ELR (cell line): ENCODE measurements around the gene HIKESHI.
A peak's percentile ranks its signal among the peaks of the same experiment; 100 is the strongest.
"Not testable (repeated sequence)": the region's sequence is repeated elsewhere in the genome, so short reads cannot be mapped to it uniquely, and the experiment has no call there.

Experiments used
- DNase-seq: peaks from one replicate; pipeline ENCODE4 v3.0.0-alpha.2; 2015; ENCODE audit warnings: low read depth

Gene HIKESHI

DNA sequence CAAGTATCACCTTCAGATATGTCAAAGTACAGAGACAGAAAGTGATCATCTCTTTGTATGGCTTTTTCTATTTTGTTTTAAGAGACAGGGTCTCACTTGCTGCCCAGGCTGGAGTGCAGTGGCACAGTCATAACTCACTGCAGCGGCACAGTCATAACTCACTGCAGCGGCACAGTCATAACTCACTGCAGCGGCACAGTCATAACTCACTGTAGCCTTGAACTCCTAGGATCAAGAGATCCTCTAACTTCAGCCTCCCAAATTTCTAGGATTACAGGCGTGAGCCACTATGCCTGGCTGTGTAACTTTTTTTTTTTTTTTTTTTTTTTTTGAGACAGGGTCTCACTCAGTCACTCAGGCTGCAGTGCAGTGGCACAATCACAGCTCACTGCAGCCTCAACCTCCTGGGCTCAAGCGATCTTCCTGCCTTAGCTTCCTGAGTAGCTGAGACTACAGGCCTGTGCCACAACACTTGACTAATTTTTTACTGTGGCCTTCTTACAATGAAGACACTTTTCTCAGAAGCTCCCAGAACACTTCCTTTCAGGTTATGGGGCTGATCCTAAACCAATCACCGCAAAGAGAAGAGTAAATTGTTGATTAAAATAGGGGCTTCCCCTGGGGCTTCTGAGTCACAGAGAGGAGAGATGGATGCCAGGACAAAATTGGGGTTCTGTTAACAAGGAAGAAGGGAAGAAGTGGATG, 9.0 kb upstream of the HIKESHI start:
- no peak for DNase-seq

DNA sequence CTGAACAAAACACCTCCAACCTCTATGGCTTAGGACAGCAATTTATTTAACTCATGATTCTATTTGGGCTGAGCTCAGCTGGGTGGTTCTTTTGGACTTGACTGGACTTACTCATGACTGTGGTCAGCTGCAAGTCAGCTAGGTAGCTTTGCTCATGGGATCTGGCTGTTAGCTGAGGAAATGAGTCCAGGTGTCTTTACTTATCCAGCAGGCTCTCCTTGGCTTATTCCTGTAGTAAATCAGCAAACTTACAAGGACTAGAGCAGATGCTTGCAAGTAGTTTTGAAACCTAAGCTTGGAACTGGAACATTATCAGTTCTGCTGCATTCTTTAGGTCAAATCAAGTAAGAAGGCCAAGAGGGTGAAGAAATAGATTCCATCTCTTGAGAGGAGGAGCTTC, 8.0 kb upstream of the HIKESHI start:
- no peak for DNase-seq

DNA sequence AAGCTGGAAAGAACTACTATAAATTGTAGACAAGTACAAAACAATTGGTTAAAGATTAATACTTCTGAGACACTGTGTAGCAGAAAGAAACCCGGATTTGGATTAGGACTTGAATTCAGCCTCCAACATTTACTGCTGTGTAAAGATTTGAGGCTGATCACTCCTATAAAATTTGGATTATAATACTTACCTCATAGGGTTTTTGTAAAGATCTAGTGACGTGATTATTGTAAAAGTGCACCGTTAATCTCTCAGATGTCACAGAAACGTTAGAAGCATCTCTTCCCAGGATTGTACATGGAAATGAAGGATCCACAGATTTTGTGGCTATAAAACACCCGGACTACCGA, 323 bp upstream of the HIKESHI start:
- no peak for DNase-seq

DNA sequence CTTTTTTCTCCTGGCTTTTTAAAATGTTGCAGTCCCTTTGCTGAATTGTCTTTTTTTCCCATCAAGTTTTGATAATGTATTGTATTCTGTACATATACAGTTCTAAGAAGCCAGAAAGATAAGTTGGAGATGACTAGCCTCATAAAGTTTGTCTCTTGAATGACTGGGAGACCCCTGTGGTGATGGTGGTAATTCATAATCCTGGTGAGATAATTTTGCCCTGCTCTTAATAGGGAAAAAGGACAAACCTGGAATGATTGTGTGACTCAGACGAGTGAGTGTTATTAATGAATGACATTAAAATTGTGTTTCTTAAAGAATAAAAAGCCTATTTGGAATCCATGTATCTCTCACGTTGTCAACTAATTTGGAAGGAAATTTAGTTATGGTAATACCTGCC, 1.2 kb downstream of the HIKESHI start:
- peak; percentile 54 for DNase-seq

DNA sequence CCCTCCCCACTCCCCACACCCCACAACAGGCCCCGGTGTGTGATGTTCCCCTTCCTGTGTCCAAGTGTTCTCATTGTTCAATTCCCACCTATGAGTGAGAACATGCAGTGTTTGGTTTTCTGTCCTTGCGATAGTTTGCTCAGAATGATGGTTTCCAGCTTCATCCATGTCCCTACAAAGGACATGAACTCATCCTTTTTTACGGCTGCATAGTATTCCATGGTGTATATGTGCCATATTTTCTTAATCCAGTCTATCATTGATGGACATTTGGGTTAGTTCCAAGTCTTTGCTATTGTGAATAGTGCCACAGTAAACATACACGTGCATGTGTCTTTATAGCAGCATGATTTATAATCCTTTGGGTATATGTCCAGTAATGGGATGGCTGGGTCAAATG, 6.7 kb downstream of the HIKESHI start:
- not testable (repeated sequence) for DNase-seq

DNA sequence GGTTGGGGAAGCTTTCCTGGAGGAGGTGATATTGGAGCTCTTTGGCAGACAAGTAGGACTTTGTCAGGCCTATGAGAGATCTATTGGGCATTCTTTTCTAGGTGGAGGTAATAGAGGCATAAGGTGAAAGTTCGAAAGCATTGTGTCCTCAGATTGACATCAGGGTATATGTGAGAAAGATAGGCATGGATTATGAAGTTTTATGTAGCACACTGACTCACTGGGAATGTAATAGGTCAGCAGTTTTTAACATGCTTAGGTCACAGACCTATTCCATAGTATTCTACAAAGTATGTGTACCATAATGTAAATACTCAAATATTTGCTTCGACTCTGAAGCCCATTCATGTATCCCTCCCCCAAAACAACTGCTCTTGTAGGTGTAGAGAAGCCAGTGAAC, 11.8 kb downstream of the HIKESHI start:
- peak; percentile 7 for DNase-seq

DNA sequence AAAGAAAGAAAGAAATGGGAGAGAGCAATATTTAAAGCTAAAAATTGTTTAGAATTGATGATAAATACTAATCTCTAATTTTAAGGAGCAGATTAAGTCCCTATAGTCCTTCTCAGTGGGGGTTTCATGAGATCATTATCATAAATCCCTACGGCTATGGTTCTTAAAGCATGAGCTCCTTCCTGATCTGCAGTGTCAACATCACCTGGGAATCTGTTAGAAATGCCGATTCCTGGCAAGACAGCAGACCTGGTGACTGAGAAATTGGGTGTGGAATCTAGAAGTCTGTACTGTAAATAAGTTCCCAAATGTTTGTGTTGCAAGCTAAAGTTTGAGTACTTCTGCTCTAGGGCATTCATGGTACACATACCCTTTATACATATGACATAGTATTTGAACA, 12.6 kb downstream of the HIKESHI start:
- DNase-seq: no peak

DNA sequence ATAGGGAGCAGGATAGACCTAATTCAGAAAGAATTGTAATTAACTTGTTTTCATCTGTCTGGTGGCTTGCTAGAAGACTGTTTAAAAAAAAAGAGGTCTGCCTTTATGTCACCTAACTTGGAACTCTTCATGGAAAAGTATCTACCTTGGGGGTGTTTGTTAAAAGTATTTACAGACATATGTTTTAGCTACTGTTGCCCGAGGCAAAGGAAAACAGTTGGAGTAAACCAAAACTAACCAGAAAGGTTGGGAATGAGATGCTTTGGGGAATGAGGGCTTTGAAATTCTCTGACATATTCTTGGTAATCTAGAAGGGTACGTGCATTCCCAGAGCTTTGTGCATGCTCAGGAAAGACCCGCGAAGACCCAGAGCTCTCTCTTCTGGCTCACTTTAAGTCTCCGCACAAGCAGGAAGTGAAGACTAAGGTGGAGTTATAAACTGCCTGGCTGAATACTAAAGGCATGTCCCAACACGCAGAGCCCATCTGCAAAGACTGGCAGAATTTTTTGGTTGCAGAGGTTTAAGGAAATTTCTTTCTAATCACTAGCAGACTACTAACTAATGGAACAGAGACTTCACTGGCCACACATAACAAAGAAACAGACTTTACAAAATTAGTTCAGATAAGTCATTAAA, 33.2 kb downstream of the HIKESHI start:
- no peak for DNase-seq

DNA sequence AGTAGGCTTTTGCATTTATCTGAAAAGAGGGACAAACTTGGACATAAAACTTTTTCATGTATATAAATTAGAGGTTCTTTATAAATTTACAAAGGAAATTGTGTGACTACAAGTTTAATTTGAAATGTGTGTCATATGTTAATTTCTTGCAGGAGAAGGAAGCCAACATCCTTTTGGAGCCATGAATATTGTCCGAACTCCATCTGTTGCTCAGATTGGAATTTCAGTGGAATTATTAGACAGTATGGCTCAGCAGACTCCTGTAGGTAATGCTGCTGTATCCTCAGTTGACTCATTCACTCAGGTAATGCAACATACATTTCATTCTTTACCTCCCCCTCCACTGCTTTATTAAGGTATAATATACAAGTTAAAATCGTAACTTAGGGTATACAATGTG, 35.2 kb downstream of the HIKESHI start:
- no peak for DNase-seq

DNA sequence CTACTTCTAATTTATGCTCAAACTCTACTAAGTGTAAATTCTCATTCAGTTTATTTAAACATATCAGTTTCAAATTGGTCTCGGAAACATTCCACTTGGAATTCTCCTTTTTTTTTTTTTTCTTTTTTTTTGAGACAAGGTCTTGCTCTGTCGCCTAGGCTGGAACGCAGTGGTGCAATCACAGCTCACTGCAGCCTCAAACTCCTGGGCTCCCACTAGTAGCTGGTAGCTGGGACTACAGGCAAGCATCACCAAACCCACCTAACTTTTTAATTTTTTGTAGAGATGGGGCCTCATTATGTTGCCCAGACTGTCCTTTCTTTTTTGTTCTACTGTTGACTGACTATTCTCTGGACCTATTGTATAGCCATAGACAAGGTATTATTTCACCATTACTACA, 39.3 kb downstream of the HIKESHI start:
- DNase-seq: no peak

DNA sequence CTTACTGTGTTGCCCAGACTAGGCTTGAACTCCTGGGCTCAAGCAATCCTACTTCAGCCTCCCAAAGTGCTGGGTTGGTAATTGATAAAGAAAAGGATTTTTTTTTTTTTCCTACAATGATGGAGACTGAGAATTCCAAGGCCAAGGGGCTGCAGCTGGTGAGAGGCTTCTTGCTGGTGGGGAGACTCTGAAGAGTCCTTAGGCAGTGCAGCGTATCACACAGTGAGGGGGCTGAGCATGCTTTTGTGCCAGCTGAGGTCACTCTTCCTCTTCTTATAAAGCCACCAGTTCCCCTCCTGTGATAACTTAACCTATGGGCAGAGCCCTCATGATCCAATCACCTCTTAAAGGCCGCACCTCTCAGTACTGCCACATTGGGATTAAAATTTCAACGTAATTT, 44.5 kb downstream of the HIKESHI start:
- no peak for DNase-seq

DNA sequence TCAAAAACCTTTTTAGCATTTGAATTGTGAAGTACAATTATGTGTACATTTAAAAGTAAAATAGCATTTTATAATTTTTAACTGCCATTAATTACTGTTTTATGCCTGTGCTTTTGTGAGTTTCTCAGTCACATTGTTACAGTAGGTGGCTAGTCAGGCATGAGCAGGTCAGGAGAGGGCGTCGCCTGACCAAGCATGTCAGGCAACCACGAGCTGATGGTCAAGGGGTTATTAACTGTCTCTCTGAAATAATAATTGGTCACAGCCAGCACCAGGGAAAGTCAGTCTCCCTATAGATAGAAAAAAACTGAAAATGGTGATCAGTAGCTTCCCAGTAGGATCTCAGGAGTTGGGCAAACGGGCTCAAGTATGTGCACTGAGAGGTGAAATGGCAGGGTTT, 53.2 kb downstream of the HIKESHI start:
- DNase-seq: peak; percentile 8

DNA sequence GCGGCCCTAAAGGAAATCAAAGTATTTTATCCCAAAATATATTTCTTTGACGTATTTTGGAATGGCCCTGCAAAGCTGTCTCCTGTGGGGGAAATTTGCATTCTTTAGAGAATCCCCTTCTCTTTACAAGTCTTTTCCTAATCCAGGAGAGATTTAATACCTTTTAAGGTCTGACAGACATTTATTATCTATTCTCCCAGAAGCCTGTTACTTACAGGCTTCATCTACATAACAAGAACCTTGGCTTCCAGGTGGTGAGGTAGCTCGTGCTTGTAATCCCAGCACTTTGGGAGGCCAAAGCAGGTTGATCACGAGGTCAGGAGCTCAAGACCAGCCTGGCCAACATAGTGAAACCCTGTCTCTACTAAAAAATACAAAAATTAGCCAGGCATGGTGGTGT, 55.4 kb downstream of the HIKESHI start:
- not testable (repeated sequence) for DNase-seq

DNA sequence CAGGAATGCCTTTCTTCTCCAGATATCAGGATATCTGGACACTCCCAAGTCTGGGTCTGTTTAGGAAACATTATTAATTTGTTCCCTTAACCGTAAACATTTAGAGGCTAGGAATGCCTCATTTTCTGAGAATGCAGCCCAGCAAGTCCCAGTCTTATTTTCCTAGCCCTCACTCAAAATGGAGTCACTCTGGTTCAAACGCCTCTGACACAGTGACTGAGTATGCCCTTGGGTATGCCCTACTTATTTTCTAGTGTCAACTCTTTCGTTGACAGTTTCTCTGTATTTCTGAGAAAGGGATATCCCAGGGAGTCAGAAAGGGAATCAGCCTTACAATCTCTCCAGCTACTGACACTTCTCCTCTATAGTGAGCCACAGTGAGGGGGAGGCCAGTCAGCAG, 56.7 kb downstream of the HIKESHI start:
- DNase-seq: no peak

DNA sequence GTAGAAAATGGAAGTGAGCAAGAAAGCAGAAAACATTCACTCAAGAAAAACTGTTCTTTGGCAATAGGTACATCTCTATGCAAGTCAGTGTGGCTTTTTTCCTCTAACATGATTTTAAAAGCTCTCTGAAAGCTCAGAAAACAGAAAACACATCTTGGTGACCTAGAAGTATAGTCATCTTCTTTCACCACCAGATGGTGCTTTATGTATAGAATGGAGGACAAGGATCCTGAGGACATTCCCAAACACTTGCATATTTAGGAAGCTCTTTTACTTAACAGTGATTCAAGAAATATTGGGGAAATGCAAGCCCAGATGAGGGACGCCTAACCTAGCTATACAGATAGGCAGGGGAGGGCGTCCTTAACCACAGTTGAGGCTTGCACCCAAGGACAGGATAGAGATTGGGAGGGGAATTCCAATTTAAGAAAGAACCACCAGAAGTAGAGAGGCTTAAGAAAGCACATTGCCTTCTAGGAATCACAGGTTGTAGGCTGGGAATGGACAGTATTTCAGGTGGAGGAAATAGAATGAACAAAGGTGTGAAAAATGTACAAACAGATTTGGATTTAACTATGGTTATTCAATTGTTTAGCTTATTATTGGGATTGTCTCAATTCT, 58.8 kb downstream of the HIKESHI start:
- peak; percentile 72 for DNase-seq

DNA sequence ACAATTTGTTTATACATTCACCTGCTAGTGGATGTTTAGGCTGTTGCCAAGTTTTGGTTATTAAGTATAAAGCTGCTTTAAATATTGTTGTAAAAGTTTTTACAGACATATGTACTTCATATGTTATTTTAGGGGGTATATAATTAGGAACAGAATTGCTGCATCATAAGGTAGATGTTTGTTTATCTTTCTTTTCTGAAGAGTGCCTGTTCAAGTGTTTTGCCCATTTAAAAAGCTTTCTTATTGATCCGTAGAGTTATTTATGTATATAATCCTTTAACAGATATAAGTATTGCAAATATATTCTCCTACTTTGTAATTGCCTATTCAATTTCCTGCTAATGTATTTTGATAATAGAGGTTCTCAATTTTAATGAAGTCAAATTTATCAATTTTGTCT, 61.4 kb downstream of the HIKESHI start:
- no peak for DNase-seq

DNA sequence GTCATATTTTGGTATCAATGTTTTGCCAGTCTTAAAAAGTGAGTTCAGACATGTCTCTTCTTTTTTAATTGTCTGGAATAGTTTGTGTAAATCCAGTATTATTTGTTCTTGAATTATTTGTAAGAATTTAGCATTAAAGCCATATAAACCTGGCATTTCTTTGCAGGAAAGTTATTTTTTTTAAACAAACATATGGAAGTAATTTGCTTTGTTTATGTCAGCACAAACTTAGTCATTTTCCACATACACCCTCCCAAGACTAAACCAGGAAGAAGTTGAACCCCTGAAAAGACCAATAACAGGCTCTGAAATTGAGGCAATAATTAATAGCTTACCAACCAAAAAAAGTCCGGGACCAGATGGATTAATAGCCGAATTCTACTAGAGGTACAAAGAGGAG, 63.5 kb downstream of the HIKESHI start:
- DNase-seq: peak; percentile 8

DNA sequence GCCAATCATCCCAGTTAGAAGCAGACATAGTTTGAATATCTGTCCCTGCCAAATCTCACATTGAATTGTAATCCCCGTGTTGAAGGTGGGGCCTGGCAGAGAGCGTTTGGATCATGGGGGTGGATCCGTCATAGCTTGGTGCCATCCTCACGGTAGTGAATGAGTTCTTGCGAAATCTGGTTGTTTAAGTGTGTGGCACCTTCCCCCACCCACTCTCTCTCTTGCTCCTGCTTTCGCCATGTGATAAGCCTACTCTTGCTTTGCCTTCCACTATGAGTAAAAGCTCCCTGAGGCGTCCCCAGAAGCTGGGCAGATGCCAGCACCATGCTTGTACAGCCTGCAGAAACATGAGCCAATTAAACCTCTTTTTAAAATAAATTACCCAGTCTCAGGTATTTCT, 67.6 kb downstream of the HIKESHI start:
- no peak for DNase-seq

DNA sequence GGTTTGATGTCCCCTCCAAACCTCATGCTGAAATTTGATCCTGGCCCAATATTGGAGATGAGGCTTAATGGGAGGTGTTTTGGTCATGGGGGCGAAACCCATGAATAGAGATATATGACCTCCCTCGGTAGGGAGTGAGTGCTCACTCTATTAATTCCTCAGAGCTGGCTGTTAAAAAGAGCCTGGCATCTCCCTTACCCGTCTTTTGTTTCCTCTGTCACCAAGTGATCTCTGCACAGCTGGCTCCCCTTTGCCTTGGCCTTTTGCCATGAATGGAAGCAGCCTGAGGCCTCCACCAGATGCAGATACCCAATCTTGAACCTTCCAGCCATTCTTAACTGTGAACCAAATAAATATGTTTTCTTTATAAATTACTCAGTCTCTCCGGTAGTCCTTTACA, 68.1 kb downstream of the HIKESHI start:
- no peak for DNase-seq

DNA sequence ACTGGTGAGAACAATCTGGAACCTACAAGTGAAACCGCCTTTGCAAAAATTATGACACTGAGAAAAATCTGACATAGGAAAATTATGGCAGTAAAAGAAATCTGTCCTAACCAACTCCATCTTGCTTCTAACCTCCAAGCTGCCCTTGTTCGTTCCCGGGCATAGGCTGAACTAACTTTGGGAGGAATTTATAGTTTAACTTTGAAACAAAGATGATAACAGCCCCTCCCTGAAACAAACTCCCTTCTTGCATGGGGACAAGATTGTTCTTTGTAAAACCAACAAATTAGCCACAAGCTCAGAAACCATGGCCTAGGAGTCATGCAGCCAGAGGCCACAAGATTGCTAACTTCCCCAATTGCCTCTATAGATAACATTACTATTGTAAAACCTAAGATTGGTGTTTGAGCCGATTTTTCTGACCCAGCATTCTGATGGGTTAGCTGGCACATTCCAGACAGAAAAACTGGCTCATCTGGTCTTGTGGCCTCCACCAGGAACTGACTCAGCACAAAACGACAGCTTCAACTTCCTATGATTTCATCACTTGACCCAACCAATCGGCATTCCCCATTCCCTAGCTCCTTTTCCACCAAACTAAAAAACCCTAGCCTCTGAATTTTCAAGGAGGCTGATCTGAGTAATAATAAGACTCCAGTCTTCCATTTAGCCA, 69.0 kb downstream of the HIKESHI start:
- DNase-seq: peak; percentile 79

DNA sequence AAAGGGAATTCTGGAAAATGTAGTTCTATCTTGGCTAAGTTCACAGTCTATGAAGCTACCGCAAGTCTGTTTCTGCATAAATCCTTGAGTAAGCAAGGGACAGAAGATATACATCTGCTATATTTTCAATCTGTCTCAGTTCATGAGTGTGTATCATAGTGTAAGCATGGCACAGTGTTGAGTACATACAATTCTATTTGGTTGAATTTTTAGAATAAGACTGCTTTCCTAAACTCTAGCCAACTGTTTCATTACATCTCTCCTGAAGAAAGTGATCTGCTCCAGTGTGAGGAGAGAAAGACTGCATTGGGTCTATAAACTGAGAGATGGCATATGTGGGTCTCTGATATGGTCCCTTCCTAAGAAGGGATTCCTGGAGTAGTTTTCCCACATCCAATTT, 70.0 kb downstream of the HIKESHI start:
- no peak for DNase-seq

DNA sequence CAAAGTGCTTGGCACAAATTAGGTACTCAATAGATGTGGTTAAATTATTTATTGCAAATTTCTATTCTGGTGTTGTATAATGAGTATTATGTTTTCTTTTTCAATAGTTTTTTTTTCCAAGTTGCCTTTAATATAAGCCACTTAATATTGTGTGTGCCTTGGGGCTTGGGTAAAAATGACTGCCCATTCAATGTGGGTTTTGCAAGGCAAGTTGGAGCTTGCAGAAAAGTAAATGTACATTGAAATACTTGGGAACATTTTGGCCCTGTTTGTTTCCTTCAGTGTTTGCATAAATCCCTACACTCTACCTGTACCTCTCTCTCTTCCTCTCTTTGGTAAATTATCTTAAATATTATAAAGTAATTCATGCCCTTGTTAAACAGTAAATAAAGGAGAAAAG, 70.5 kb downstream of the HIKESHI start:
- no peak for DNase-seq

DNA sequence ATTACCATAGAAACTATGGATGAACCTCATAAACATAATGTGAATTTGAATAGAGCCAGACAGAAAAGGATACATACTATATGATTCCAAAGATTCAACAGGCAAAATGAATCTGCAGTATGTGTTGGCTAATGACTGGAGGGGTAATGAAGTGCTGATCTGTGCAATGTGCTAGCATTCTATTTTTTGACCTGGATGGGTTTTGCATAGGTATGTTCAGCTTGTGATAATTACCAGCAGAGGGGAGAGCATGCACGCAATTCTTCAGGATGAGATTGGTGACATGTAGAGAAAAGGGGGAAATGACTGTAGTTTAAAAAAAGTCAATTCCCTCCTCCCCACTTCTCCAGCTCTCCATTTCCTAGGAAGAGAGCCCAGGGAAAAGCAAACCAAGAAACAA, 72.0 kb downstream of the HIKESHI start:
- no peak for DNase-seq
